Measurements from ENCODE around the gene SLC6A11.

Gene SLC6A11

GRCh38 chr3:10816019-10816862 lies at the start of gene SLC6A11:
TSS of gene SLC6A11 (plus strand) at chr3:10816228. CDS start at chr3:10816266, 38 bp downstream.
- DNase-seq (ENCODE audit: low read depth) = no peak
- no peak for TF ChIP-seq CTCF (IDR thresholded peaks at IDR 0.05; ENCODE audit: low read depth, low read length, missing control alignments)
- no peak within 1 kb of the TSS for H3K4me3 ChIP-seq (ENCODE audit: low read depth, low read length)

GRCh38 chr3:10768708-10769394 lies 47.2 kb upstream of the SLC6A11 start:
- no peak overlapping the region for H3K4me3 ChIP-seq (ENCODE audit: low read depth, low read length)
- no peak for TF ChIP-seq CTCF (IDR thresholded peaks at IDR 0.05; ENCODE audit: low read depth, low read length, missing control alignments)
- no peak for DNase-seq (ENCODE audit: low read depth)

GRCh38 chr3:10770547-10770946 lies 45.5 kb upstream of the SLC6A11 start:
- DNase-seq (ENCODE audit: low read depth) = no peak
- H3K4me3 ChIP-seq (ENCODE audit: low read depth, low read length) = no peak overlapping the region
- TF ChIP-seq CTCF (IDR thresholded peaks at IDR 0.05; ENCODE audit: low read depth, low read length, missing control alignments) = no peak

GRCh38 chr3:10770981-10771380 lies 45.0 kb upstream of the SLC6A11 start:
- no peak for DNase-seq (ENCODE audit: low read depth)
- H3K4me3 ChIP-seq (ENCODE audit: low read depth, low read length) = no peak overlapping the region
- no peak for TF ChIP-seq CTCF (IDR thresholded peaks at IDR 0.05; ENCODE audit: low read depth, low read length, missing control alignments)

GRCh38 chr3:10771486-10772270 lies 44.4 kb upstream of the SLC6A11 start:
- H3K4me3 ChIP-seq (ENCODE audit: low read depth, low read length) = no peak overlapping the region
- TF ChIP-seq CTCF (IDR thresholded peaks at IDR 0.05; ENCODE audit: low read depth, low read length, missing control alignments) = no peak
- DNase-seq (ENCODE audit: low read depth) = no peak

- no peak overlapping the region for H3K4me3 ChIP-seq (ENCODE audit: low read depth, low read length)
- no peak for DNase-seq (ENCODE audit: low read depth)
Observed at GRCh38 chr3:10772271-10773161, 43.5 kb upstream of the SLC6A11 start.

More at GRCh38 chr3:10772271-10773161, 43.5 kb upstream of the SLC6A11 start:
- TF ChIP-seq CTCF (IDR thresholded peaks at IDR 0.05; ENCODE audit: low read depth, low read length, missing control alignments) = peak; percentile 28

All from GM12864 (cell line).